ENCODE results near the gene ALMS1. TPM values are rescaled to one million over a fixed set of nuclear protein-coding genes. Genes with fewer than 3 reads are reported as not detected.
"Not testable (repeated sequence)": the region's sequence is repeated elsewhere in the genome, so short reads cannot be mapped to it uniquely, and the experiment has no call there.

The ALMS1 gene
- total and polyA plus RNA-seq, 4 donors, result 22.0 to 55.3 (median 36.8) TPM

- Histone ChIP-seq H3K27me3 (ENCODE audit: control insufficient read depth, insufficient read depth, low read length) (no peaks in the 10 kb centered on the region), H3K36me3 (ENCODE audit: control insufficient read depth, insufficient read depth, low read length) (no peaks in the 10 kb centered on the region), H3K27ac (ENCODE audit: low read depth, low read length) (no peak overlapping the region), H3K4me3 (ENCODE audit: low read depth, low read length) (no peak overlapping the region), H3K4me1 (ENCODE audit: control insufficient read depth, insufficient read depth, low read length) (no peaks in the 10 kb centered on the region), H3K9me3 (ENCODE audit: control insufficient read depth, insufficient read depth, low read length) (no peaks in the 10 kb centered on the region)
- DNase-seq (ENCODE audit: low read depth in 4 of 6, low spot score in 6 of 6), result peak in 1 of 6 donors; percentile 55
- WGBS (ENCODE audit: insufficient coverage), result 83% methylated on average over 1 of the region's 2 CpGs
Observed at GRCh38 chr2:73594251-73594650, 208.6 kb downstream of the ALMS1 start.

DNA sequence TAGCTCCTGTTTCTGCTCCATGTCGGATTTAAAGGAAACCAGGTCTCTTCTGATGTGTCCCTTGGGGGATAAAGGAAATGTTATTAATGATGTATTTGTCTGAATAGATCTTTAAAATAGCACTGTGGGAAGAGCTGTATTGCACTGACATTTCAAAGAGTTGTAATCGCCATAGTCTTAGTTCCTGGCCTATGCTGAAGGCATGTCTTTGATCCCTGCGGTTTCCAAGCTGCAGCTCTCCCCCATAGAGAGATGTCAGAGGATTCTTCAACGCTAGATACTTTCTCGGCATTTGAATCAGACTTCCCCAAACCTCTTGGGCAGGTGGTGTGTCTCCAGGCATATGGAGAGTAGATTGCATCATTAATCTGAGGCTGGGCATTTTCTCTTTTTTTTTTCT, 216.1 kb downstream of the ALMS1 start:
- WGBS (ENCODE audit: insufficient coverage), result 70% methylated on average over 3 of the region's 5 CpGs
- H3K4me1 ChIP-seq (ENCODE audit: control insufficient read depth, insufficient read depth, low read length), result no peaks in the 10 kb centered on the region
- DNase-seq (ENCODE audit: low read depth in 4 of 6, low spot score in 6 of 6), result peak in 2 of 6 donors; percentile 2 to 9
- no peak overlapping the region for H3K4me3 ChIP-seq (ENCODE audit: low read depth, low read length)
- no peaks in the 10 kb centered on the region for H3K27me3 ChIP-seq (ENCODE audit: control insufficient read depth, insufficient read depth, low read length)
- H3K36me3 ChIP-seq (ENCODE audit: control insufficient read depth, insufficient read depth, low read length), result peaks cover 14% of the 10 kb centered on the region
- H3K27ac ChIP-seq (ENCODE audit: low read depth, low read length), result no peak overlapping the region
- H3K9me3 ChIP-seq (ENCODE audit: control insufficient read depth, insufficient read depth, low read length), result no peaks in the 10 kb centered on the region

- WGBS (ENCODE audit: insufficient coverage), result no CpG with 5 or more reads among the region's 4 CpGs
- H3K9me3 ChIP-seq (ENCODE audit: control insufficient read depth, insufficient read depth, low read length); H3K4me3 ChIP-seq (ENCODE audit: low read depth, low read length); DNase-seq (ENCODE audit: low read depth in 4 of 6, low spot score in 6 of 6); H3K4me1 ChIP-seq (ENCODE audit: control insufficient read depth, insufficient read depth, low read length); H3K27ac ChIP-seq (ENCODE audit: low read depth, low read length); H3K27me3 ChIP-seq (ENCODE audit: control insufficient read depth, insufficient read depth, low read length): not testable (repeated sequence)
- H3K36me3 ChIP-seq (ENCODE audit: control insufficient read depth, insufficient read depth, low read length), result peaks cover 14% of the 10 kb centered on the region
Observed at GRCh38 chr2:73603099-73603588, 217.5 kb downstream of the ALMS1 start.

GRCh38 chr2:73604589-73604988, 219.0 kb downstream of the ALMS1 start:
- DNase-seq (ENCODE audit: low read depth in 4 of 6, low spot score in 6 of 6); H3K27me3 ChIP-seq (ENCODE audit: control insufficient read depth, insufficient read depth, low read length); H3K4me1 ChIP-seq (ENCODE audit: control insufficient read depth, insufficient read depth, low read length); H3K27ac ChIP-seq (ENCODE audit: low read depth, low read length); H3K4me3 ChIP-seq (ENCODE audit: low read depth, low read length); H3K9me3 ChIP-seq (ENCODE audit: control insufficient read depth, insufficient read depth, low read length): not testable (repeated sequence)
- 83% methylated on average over 2 of the region's 2 CpGs for WGBS (ENCODE audit: insufficient coverage)
- peaks cover 18% of the 10 kb centered on the region for H3K36me3 ChIP-seq (ENCODE audit: control insufficient read depth, insufficient read depth, low read length)

DNA sequence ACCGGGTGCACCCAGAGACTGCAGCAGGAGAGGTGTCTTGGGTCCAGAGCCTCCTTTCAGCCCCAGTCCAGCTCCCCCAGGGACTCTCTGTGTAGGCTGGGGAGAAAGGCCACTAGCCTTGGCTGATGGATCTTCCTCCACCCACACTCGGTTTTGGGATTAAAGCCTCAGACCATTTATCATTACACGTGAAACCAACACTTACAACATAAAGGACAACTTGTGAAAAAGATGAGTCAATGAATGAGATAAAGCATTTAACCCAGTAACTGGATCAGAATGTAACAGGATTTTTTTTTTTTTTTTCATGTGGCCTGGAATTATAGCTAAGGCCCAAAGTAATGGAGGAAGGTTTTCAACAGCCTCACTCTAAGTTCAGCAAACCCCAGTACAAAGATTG, 224.5 kb downstream of the ALMS1 start:
- no peaks in the 10 kb centered on the region for H3K27me3 ChIP-seq (ENCODE audit: control insufficient read depth, insufficient read depth, low read length)
- DNase-seq (ENCODE audit: low read depth in 4 of 6, low spot score in 6 of 6), result no peak
- peaks cover 16% of the 10 kb centered on the region for H3K36me3 ChIP-seq (ENCODE audit: control insufficient read depth, insufficient read depth, low read length)
- H3K27ac ChIP-seq (ENCODE audit: low read depth, low read length), result no peak overlapping the region
- H3K4me3 ChIP-seq (ENCODE audit: low read depth, low read length), result no peak overlapping the region
- no peaks in the 10 kb centered on the region for H3K9me3 ChIP-seq (ENCODE audit: control insufficient read depth, insufficient read depth, low read length)
- WGBS (ENCODE audit: insufficient coverage), result 100% methylated on average over 1 of the region's 3 CpGs
- H3K4me1 ChIP-seq (ENCODE audit: control insufficient read depth, insufficient read depth, low read length), result no peaks in the 10 kb centered on the region

DNA sequence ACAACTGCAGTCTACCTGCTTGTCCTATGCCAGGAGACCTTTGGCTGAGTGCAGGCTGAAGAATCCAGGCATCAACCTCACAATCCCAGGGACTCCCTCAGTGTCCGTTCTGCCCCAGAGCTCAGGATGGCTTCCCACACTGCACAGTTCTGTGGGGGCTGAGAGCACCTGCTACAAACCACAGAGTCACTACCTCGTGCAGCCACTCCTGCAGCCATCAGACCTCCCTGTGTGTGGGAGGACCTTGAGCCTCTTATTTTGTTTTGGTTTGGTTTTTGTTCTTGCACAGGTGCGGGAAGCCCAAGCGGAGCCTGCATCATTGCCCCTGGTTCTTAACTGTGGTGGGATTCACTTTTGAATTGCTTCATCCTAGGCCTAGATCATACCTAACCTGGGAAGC, 225.6 kb downstream of the ALMS1 start:
- no peak for DNase-seq (ENCODE audit: low read depth in 4 of 6, low spot score in 6 of 6)
- peaks cover 16% of the 10 kb centered on the region for H3K36me3 ChIP-seq (ENCODE audit: control insufficient read depth, insufficient read depth, low read length)
- 92% methylated on average over 2 of the region's 4 CpGs for WGBS (ENCODE audit: insufficient coverage)
- no peaks in the 10 kb centered on the region for H3K4me1 ChIP-seq (ENCODE audit: control insufficient read depth, insufficient read depth, low read length)
- no peaks in the 10 kb centered on the region for H3K27me3 ChIP-seq (ENCODE audit: control insufficient read depth, insufficient read depth, low read length)
- no peaks in the 10 kb centered on the region for H3K9me3 ChIP-seq (ENCODE audit: control insufficient read depth, insufficient read depth, low read length)
- no peak overlapping the region for H3K4me3 ChIP-seq (ENCODE audit: low read depth, low read length)
- no peak overlapping the region for H3K27ac ChIP-seq (ENCODE audit: low read depth, low read length)

DNA sequence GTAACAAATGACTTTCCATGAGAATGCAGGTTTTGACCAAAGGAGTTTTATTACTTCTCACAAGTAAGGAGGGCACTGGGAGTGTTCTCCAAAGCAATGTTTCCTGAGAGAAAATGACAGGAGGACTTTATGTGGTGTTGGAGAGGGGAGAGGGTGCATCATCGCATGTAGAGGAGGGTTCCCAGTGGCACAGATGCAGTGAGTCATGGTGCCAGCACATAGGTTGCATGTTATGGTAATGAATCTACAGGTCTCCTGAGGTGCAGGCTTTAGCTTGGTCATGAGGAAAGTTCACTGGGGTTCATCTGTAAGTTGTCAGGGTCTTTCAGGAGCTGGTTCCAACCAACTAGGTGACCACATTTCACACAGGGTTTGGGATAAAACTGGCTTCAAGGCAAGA, 226.2 kb downstream of the ALMS1 start:
- no peak for DNase-seq (ENCODE audit: low read depth in 4 of 6, low spot score in 6 of 6)
- Histone ChIP-seq H3K27me3 (ENCODE audit: control insufficient read depth, insufficient read depth, low read length) (no peaks in the 10 kb centered on the region), H3K9me3 (ENCODE audit: control insufficient read depth, insufficient read depth, low read length) (no peaks in the 10 kb centered on the region), H3K4me1 (ENCODE audit: control insufficient read depth, insufficient read depth, low read length) (no peaks in the 10 kb centered on the region), H3K36me3 (ENCODE audit: control insufficient read depth, insufficient read depth, low read length) (peaks cover 16% of the 10 kb centered on the region), H3K27ac (ENCODE audit: low read depth, low read length) (no peak overlapping the region), H3K4me3 (ENCODE audit: low read depth, low read length) (no peak overlapping the region)
- WGBS (ENCODE audit: insufficient coverage), result 100% methylated on average over 1 of the region's 1 CpG

DNA sequence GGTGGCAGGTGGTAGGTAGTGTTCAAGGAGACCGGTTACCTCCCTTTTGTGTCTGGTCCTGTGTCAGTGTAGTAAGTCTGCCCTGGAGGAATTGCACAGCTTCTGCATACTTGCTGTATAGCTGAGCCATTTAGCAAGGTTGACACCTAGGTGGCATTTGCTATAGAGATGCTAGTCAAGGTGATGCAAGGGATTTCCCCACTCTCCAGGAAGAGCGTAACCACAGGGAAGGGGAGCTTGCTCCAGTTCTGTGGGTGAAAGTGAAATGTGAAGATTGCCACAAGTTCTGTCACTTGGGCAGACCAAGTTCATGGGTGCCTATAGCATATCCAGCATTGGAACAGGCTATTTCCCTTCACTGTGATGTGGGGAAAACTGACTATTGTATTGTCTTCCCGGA, 228.5 kb downstream of the ALMS1 start:
- Histone ChIP-seq H3K4me3 (ENCODE audit: low read depth, low read length) (no peak overlapping the region), H3K36me3 (ENCODE audit: control insufficient read depth, insufficient read depth, low read length) (peaks cover 13% of the 10 kb centered on the region), H3K27ac (ENCODE audit: low read depth, low read length) (no peak overlapping the region), H3K4me1 (ENCODE audit: control insufficient read depth, insufficient read depth, low read length) (no peaks in the 10 kb centered on the region), H3K9me3 (ENCODE audit: control insufficient read depth, insufficient read depth, low read length) (no peaks in the 10 kb centered on the region), H3K27me3 (ENCODE audit: control insufficient read depth, insufficient read depth, low read length) (no peaks in the 10 kb centered on the region)
- WGBS (ENCODE audit: insufficient coverage), result 100% methylated on average over 1 of the region's 3 CpGs
- DNase-seq (ENCODE audit: low read depth in 4 of 6, low spot score in 6 of 6), result no peak

DNA sequence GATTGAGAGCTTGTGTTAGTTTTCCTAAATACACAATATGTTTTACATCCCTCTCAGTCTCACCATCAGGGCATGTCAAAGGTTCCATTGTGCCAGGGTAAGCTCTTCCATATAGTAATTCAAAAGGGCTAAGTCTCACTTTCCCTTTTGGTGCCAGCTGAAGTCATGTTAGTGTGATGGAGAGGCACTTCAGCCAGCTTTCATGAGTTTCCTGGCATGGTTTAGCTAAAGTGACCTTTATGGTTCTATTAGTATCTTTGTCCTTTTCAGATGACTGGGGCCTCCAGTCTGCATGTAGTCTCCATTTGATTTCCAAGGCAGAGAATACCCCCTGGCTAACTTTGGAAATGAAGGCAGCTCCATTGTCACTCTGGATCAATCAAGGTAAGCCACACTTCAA, 229.4 kb downstream of the ALMS1 start:
- Histone ChIP-seq H3K36me3 (ENCODE audit: control insufficient read depth, insufficient read depth, low read length) (peaks cover 12% of the 10 kb centered on the region), H3K27me3 (ENCODE audit: control insufficient read depth, insufficient read depth, low read length) (no peaks in the 10 kb centered on the region), H3K4me3 (ENCODE audit: low read depth, low read length) (no peak overlapping the region), H3K27ac (ENCODE audit: low read depth, low read length) (no peak overlapping the region), H3K4me1 (ENCODE audit: control insufficient read depth, insufficient read depth, low read length) (no peaks in the 10 kb centered on the region), H3K9me3 (ENCODE audit: control insufficient read depth, insufficient read depth, low read length) (no peaks in the 10 kb centered on the region)
- DNase-seq (ENCODE audit: low read depth in 4 of 6, low spot score in 6 of 6), result no peak

DNA sequence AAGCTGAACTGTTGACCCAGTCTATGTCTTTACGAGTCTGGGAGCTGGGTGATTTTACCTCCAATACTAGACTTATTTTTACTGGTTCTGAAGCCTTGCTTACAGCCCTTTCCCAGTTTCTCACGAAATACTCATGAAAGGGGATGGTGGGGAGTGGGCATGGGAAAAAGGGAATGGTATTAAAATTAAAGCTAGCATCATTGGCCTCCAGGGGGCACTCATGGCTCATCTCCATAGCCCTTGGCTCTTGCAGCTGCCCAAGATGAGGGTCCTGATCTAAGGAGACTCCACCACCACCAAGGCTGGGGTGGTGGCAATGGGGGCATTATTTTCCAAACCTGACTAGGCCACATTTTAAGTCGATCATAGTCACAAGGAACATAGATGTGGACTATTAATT, 234.3 kb downstream of the ALMS1 start:
- not testable (repeated sequence) for H3K36me3 ChIP-seq (ENCODE audit: control insufficient read depth, insufficient read depth, low read length); H3K9me3 ChIP-seq (ENCODE audit: control insufficient read depth, insufficient read depth, low read length); H3K27ac ChIP-seq (ENCODE audit: low read depth, low read length); DNase-seq (ENCODE audit: low read depth in 4 of 6, low spot score in 6 of 6); H3K4me3 ChIP-seq (ENCODE audit: low read depth, low read length); H3K4me1 ChIP-seq (ENCODE audit: control insufficient read depth, insufficient read depth, low read length); H3K27me3 ChIP-seq (ENCODE audit: control insufficient read depth, insufficient read depth, low read length)
- 100% methylated on average over 1 of the region's 3 CpGs for WGBS (ENCODE audit: insufficient coverage)
